HG02840 (cell line): ENCODE data around the gene TIMM23.

ENCODE experiments used
- ATAC-seq: cut with Tn5 transposase; IDR thresholded peaks from one replicate; pipeline ENCODE4 v1.9.1; 2021; ENCODE audit warnings: mild to moderate bottlenecking, moderate library complexity, moderate number of reproducible peaks; ENCODE audit not compliant: unreplicated experiment, low FRiP score

The TIMM23 gene

GRCh38 chr10:46050941-46051623, 78.8 kb downstream of the TIMM23 start:
- ATAC-seq, result no peak

DNA sequence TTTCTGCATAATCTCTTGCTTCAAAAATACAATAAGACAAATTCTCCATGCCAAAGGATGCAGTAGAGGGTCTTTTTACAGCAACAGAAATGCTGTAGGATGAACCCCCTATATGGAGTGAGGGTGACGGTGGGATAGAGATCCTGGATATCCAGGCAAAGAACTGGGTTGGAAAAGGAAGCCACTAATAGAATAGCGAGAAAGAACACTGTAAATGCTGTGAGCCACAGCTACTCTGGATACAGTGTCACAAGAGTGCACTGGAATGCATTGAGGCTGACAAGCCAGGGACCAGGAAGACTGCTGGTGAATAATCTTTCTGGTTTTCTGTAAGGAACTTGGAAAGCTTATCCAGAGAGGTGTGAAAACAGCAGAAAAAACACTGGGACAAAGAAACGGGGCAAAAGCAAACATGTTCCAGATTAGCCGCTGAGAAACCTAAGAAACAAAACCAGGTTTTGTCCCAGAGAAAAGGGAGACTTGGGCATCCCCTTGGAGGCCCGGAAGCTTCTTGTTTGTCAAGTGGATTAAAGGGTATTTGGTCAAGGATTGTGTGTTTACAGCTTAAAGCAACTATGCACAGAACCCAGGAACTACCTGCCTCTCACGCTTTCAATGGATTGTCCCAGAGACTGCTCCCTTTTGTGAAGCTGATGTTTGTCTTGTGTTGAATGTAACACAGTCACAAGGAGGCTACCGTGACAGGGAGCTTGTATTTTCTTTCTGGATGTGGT, 79.9 kb downstream of the TIMM23 start:
- ATAC-seq, result no peak

GRCh38 chr10:46052791-46053375, 80.6 kb downstream of the TIMM23 start:
- no peak for ATAC-seq
